ENCODE measurements around the gene ZNRF1.
A peak's percentile ranks its signal among the peaks of the same experiment; 100 is the strongest.

The ZNRF1 gene

GRCh38 chr16:75114946-75115825, 116.4 kb downstream of the ZNRF1 start:
- H3K4me3 ChIP-seq (replicated peaks; ENCODE audit: low read depth, low read length) = no peak overlapping the region
- TF ChIP-seq CTCF (IDR thresholded peaks at IDR 0.05; ENCODE audit: low read length, missing control alignments) = no peak
- DNase-seq (ENCODE audit: low read depth) = no peak

GRCh38 chr16:75116081-75116910, 117.5 kb downstream of the ZNRF1 start, which contains the start of gene LDHD:
Gene LDHD, minus strand, starts transcription at chr16:75116780. Its CDS starts 60 bp downstream, at chr16:75116720.
- no peak for TF ChIP-seq CTCF (IDR thresholded peaks at IDR 0.05; ENCODE audit: low read length, missing control alignments)
- peak; percentile 58 for DNase-seq (ENCODE audit: low read depth)
- peak within 1 kb of the TSS; percentile 48 for H3K4me3 ChIP-seq (replicated peaks; ENCODE audit: low read depth, low read length)

GRCh38 chr16:75116911-75117245, 118.1 kb downstream of the ZNRF1 start:
- TF ChIP-seq CTCF (IDR thresholded peaks at IDR 0.05; ENCODE audit: low read length, missing control alignments) = no peak
- DNase-seq (ENCODE audit: low read depth) = no peak
- no peak overlapping the region for H3K4me3 ChIP-seq (replicated peaks; ENCODE audit: low read depth, low read length)

- DNase-seq (ENCODE audit: low read depth) = no peak
- no peak overlapping the region for H3K4me3 ChIP-seq (replicated peaks; ENCODE audit: low read depth, low read length)
- no peak for TF ChIP-seq CTCF (IDR thresholded peaks at IDR 0.05; ENCODE audit: low read length, missing control alignments)
Measured at GRCh38 chr16:75118943-75119539, 120.2 kb downstream of the ZNRF1 start.

- no peak for TF ChIP-seq CTCF (IDR thresholded peaks at IDR 0.05; ENCODE audit: low read length, missing control alignments)
- H3K4me3 ChIP-seq (replicated peaks; ENCODE audit: low read depth, low read length) = no peak overlapping the region
- no peak for DNase-seq (ENCODE audit: low read depth)
Measured at GRCh38 chr16:75120253-75120652, 121.4 kb downstream of the ZNRF1 start.

- TF ChIP-seq CTCF (IDR thresholded peaks at IDR 0.05; ENCODE audit: low read length, missing control alignments) = no peak
- H3K4me3 ChIP-seq (replicated peaks; ENCODE audit: low read depth, low read length) = no peak overlapping the region
- DNase-seq (ENCODE audit: low read depth) = no peak
Measured at GRCh38 chr16:75121949-75122568, 123.2 kb downstream of the ZNRF1 start.
